Body of pancreas (tissue), 4 donors: Measurements from ENCODE around the gene CCDC63.

Experiments
- POLR2A ChIP-seq, 3 donors: fragments of 450-650 bp; IDR thresholded peaks; one replicate each; pipeline ENCODE4 v1.6.1; 2016; ENCODE audit warnings: antibody characterized with exemption in 3 of 3, mild to moderate bottlenecking in 2 of 3
- TF ChIP-seq, protein P1 (sequence below), 7 experiments: fragments of 450-650 bp in 4 of 7; fragments of 200-600 bp in 3 of 7; sonication (generic) in 3 of 7; IDR thresholded peaks; one replicate each; pipeline ENCODE4 v1.5.1; 2016 to 2019; ENCODE audit warnings: antibody characterized with exemption in 7 of 7

- no peak for TF ChIP-seq POLR2A (IDR thresholded peaks at IDR 0.05)
- TF ChIP-seq, protein P1, sequence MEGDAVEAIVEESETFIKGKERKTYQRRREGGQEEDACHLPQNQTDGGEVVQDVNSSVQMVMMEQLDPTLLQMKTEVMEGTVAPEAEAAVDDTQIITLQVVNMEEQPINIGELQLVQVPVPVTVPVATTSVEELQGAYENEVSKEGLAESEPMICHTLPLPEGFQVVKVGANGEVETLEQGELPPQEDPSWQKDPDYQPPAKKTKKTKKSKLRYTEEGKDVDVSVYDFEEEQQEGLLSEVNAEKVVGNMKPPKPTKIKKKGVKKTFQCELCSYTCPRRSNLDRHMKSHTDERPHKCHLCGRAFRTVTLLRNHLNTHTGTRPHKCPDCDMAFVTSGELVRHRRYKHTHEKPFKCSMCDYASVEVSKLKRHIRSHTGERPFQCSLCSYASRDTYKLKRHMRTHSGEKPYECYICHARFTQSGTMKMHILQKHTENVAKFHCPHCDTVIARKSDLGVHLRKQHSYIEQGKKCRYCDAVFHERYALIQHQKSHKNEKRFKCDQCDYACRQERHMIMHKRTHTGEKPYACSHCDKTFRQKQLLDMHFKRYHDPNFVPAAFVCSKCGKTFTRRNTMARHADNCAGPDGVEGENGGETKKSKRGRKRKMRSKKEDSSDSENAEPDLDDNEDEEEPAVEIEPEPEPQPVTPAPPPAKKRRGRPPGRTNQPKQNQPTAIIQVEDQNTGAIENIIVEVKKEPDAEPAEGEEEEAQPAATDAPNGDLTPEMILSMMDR (IDR thresholded peaks at IDR 0.05): no peak
Observed at GRCh38 chr12:110818511-110818910, 28.3 kb upstream of the CCDC63 start.
